LHCN-M2 (cell line): Measurements from ENCODE around the gene COX7A1. TPM values are rescaled to one million over a fixed set of nuclear protein-coding genes. Genes with fewer than 3 reads are reported as not detected.
"Not testable (repeated sequence)": the region's sequence is repeated elsewhere in the genome, so short reads cannot be mapped to it uniquely, and the experiment has no call there.

Experiments used
- DNase-seq: peaks from one replicate; pipeline ENCODE4 v3.0.0-alpha.2; 2012; ENCODE audit warnings: low read depth
- total RNA-seq: library from RNA; depleted of rRNA; stranded (reverse); fragments of >200 nt; gene quantifications from 2 replicates; pipeline ENCODE4 v1.2.3, GENCODE V29; 2014

COX7A1 gene
- total RNA-seq, 1 experiment from 2014 or later: not detected

- no peak for DNase-seq
Observed at GRCh38 chr19:36142046-36142445, 10.2 kb downstream of the COX7A1 start.

- peak; percentile 79 for DNase-seq
Observed at GRCh38 chr19:36141039-36141927, 11.0 kb downstream of the COX7A1 start.

GRCh38 chr19:36140304-36141038 is 11.8 kb downstream of the COX7A1 start:
- DNase-seq: peak; percentile 19

- peak; percentile 93 for DNase-seq
Observed at GRCh38 chr19:36139473-36140303, 12.6 kb downstream of the COX7A1 start, which contains the start of gene CAPNS1. Gene CAPNS1, plus strand, starts transcription at chr19:36140066. Its CDS starts 946 bp downstream, at chr19:36141012.

- no peak for DNase-seq
Observed at GRCh38 chr19:36139120-36139472, 13.2 kb downstream of the COX7A1 start.

GRCh38 chr19:36136964-36137686 is 15.1 kb downstream of the COX7A1 start:
- DNase-seq: peak; percentile 85

- DNase-seq: not testable (repeated sequence)
Observed at GRCh38 chr19:36134867-36135266, 17.4 kb downstream of the COX7A1 start.

- not testable (repeated sequence) for DNase-seq
Observed at GRCh38 chr19:36131221-36131620, 21.0 kb downstream of the COX7A1 start.

GRCh38 chr19:36128392-36128736 is 23.9 kb downstream of the COX7A1 start:
- DNase-seq: no peak

GRCh38 chr19:36125557-36125956 is 26.7 kb downstream of the COX7A1 start:
- DNase-seq: no peak

- no peak for DNase-seq
Observed at GRCh38 chr19:36121486-36122124, 30.6 kb downstream of the COX7A1 start.

GRCh38 chr19:36120984-36121358 is 31.3 kb downstream of the COX7A1 start:
- no peak for DNase-seq

- no peak for DNase-seq
Observed at GRCh38 chr19:36120092-36120983, 31.9 kb downstream of the COX7A1 start.

GRCh38 chr19:36116344-36116637 is 36.0 kb downstream of the COX7A1 start:
- DNase-seq: no peak

GRCh38 chr19:36115453-36116343 is 36.5 kb downstream of the COX7A1 start, which contains the start of gene TBCB:
Gene TBCB, plus strand, starts transcription at chr19:36115468. Its CDS starts 93 bp downstream, at chr19:36115561.
- peak; percentile 25 for DNase-seq

- peak; percentile 100 for DNase-seq
Observed at GRCh38 chr19:36114721-36115452, 37.4 kb downstream of the COX7A1 start, which contains the start of gene POLR2I. Gene POLR2I, minus strand, starts transcription at chr19:36114875. Its CDS starts 19 bp downstream, at chr19:36114856.

- peak; percentile 75 for DNase-seq
Observed at GRCh38 chr19:36113894-36114720, 38.1 kb downstream of the COX7A1 start.
